ENCODE measurements around the gene SLC25A14.

SLC25A14 gene

DNA sequence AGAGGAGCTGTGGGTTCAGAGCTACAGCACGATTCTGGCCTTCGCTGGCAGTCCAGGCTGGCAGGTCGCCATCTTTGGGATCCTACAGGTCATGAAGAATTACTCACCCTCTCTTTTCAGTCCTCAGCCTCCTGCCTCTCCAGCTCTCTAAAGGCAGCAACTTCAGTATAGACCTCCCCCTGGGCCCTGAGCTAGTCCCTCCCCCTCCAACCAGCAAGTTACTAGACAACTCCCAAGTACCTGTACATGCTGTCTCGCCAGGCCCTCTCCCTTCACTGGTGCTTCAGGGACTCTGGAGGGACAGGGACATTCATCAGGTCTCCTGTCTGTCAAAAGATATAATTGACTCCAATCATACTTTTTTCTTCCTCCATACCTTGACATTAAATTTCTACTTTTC lies 45.8 kb downstream of the SLC25A14 start, which contains the start of gene GPR119:
Gene GPR119 (minus strand): TSS at position 155 of the 400 bp plus-strand sequence. CDS start 227 bp downstream, outside the sequence.
- no peak for DNase-seq

DNA sequence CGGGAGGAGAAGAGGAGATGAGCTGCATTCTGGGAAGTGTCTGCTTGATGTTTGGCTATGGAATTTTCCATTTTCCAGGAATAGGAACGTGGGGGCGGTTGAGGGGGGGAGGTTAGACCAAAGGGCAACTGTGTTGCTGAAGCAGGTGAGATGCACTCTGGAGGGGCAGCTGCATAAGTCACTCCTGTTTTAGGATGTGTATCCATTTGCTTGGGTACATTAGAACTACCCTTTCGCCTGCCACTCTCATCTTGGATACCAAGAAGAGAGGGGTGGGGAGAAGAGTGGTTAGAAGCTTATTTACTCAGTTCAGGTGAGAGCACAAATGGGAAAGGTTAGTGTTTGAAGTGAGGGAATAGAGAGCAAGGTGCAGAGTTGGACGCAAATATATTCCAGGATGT lies 46.7 kb downstream of the SLC25A14 start:
- DNase-seq: no peak

DNA sequence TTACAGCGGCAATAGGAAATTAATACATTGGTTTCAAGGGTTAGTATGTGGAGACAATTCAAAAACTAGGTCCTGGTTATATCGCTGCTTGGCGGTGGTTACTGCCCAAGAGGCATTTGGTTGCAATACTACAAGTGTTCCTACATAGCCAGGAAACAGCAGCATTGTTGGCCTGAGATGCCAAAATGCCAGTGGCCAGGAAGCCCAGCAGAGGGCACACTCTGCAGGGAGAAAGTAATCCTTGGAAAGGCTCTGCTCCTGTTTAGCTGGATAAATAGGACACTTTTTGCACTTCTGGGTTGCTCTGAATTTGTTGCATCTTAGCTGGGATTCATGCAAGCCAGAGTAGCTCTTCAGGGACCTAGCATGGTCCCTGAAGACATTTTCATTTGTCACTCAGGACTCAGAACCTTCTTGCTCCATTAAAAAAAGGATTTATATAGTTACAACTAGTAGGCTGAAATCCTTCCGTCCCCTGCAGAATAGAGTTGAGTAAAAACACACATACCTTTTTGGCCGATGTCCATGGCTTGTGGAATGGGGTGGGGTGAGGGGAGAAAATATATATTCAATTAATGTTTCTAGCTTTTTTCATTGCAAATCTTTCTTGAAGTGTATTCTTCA lies 53.8 kb downstream of the SLC25A14 start:
- peak; percentile 43 for DNase-seq

DNA sequence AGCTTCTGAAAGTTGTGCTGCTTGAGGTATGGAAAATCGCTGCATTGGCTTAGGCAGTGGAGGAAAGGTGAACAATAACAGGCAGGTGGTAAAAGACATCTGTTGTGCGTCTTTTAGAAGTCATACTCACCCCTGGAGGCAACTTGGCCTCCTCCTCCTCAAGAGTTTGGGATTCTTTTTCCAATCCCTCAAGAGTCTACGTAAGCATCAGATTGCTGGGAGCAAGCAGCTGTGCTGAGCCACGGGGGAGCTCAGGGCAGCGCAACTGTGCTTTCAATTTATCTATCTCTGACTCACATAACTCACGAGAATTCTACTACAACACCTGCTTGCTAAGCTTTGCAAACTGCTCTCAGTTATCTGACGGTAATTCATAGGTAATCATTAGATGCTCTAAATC lies 55.6 kb downstream of the SLC25A14 start:
- DNase-seq: no peak

DNA sequence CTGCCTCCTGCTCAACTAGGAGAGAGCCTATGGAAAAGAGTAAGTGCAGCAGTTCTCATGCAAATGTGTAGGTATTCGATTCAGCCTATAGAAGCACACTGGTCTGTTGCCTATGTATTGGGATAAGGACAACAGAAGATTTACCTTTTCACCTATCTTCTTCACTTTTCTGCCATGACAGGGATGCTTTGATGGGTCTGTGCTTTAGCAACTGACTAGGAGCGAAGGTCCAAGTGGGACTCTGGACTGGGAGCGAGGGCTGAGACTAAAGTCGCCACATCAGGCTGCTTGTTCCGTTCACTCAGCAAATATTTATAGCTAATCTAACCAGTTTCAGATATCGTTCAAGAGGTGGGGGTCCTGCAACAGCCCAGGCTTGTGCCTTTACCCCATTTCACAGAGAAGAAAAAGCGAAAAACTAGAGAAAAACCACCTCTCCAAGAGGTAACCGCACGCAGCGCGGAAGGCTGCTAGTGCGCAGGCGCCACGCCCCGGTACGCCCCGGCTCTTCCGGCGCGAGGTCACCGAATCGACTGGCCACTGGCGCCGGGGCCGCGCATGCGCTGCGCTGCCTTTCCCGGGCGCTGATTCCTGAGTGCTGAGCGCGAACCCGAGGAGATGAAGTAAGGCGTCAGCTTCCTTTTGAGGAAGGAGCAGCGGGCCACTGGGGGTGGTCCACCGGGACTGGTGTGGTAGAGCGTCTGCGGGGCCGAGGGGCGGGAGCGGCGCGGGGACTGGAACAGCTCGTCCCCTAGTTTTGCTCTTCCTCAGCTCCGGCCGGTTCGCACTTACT lies 61.9 kb downstream of the SLC25A14 start, which contains the start of gene RBMX2:
Gene RBMX2 (plus strand): TSS at position 573 of the 793 bp plus-strand sequence. CDS start 46 bp downstream, at position 619.
- peak; percentile 84 for DNase-seq

DNA sequence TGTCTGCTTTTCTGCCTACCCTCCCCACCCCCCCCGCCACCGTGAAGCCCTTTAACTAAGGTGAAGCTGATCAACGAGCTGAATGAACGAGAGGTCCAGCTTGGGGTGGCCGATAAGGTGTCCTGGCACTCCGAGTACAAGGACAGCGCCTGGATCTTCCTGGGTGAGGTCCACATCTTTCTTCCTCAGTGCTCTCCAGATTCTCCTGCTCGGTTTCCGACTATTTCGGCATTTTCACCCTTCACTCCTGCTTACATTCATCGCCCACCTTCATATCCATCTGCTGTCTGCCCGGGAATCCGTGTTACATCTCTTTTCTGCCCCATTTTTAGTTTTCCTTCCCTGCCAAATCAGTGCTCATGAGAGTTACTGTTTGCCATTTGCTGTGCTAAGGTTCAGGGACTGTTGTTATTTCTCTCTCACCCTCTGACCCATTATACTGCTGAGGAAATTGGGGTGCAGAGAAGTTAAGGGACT lies 62.5 kb downstream of the SLC25A14 start:
- no peak for DNase-seq

GRCh38 chrX:130413415-130413814 lies 73.7 kb downstream of the SLC25A14 start:
- DNase-seq: no peak

DNA sequence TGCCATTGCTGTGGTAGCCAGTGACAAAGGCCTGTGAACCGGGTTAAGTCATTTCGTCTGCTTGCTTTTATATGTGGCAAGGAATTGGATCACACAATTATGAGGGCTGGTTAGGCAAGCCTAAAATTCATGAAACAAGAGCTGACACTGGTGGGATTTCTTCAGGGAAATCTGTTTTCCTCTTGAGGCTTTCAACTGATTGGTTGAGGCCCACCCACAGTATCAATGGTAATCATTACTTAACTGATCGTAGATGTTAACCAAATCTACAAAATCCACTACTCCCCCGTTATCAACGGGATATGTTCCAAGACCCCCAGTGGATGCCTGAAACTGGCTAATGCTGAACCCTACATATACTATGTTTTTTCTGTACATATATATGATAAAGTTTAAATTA lies 75.1 kb downstream of the SLC25A14 start:
- DNase-seq: no peak

DNA sequence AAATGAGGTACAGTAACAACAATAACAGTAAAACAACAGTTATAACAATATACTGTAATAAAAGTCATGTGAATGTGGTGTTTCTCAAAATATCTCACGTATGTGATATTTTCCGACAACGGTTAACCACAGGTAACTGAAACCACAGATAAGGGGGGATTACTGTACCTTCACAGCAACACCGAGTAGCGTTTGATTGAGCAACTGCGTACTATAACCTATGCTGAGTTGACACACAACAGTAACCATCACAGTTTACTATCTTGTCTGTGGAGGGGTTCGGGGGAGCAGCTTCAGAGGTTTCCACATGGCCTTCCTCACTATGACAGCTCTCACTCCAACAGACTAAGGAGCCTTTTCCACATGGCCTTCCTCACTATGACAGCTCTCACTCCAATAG lies 75.5 kb downstream of the SLC25A14 start:
- no peak for DNase-seq

DNA sequence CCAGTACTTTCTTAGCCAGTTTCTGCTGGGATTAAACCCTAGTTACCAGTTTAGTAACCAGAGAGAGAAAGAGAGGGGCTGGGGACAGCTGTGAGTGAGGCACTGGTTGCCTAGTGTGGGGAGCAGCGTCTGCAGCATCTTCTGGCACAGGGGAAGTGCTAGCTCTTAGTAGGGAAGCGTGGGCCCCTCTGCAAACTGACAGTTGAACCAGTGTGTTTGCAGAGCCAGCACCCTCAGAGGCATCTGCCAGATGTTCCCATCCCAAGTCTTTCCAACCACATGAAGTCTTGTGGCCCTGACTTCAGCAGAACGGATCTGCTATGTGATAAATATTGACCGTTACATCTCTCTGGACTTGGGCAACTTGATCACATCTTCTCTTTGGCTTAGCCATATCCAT lies 77.1 kb downstream of the SLC25A14 start:
- no peak for DNase-seq

- DNase-seq: no peak
Measured at GRCh38 chrX:130418066-130418465, 78.3 kb downstream of the SLC25A14 start.

- DNase-seq: no peak
Measured at GRCh38 chrX:130418740-130419139, 79.0 kb downstream of the SLC25A14 start.

DNA sequence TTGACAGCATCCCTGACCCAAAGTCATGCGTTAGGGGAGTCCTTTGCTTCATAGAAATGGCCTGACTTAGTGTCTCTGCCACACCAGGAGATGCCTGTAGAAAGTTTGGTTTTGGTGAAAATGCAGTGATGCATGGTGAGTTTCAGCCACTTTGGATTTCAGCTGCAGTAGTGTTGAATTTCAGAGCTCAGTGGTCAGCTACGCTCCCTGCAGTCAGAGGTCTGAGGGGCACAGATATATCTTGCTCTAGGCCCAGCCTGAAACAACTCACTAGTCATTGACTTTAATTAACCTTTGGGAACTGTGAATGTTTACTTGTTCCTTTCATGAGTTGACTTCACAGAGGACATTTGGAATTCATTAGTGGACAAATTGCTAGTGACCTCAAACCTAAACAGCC lies 79.5 kb downstream of the SLC25A14 start:
- no peak for DNase-seq
